ENCODE data around the gene FXYD6.

DNA sequence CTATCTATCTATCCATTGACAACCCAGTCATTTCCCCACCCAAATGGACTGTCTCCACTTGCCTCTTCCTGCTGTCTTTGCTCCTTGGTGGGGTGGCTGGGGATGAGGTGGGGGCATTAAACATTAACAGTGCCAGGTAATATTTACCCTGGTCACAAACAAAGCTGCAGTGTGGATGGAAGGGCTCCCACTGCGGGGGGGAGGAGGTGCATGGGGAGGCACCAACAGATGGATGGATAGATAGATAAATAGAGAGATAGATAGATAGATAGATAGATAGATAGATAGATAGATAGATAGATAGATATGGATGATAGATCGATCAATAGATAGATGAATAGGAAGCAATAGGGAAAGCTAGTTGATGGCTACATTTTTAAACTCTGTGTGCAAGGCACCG lies 49.6 kb downstream of the FXYD6 start:
- TF ChIP-seq, protein P1, sequence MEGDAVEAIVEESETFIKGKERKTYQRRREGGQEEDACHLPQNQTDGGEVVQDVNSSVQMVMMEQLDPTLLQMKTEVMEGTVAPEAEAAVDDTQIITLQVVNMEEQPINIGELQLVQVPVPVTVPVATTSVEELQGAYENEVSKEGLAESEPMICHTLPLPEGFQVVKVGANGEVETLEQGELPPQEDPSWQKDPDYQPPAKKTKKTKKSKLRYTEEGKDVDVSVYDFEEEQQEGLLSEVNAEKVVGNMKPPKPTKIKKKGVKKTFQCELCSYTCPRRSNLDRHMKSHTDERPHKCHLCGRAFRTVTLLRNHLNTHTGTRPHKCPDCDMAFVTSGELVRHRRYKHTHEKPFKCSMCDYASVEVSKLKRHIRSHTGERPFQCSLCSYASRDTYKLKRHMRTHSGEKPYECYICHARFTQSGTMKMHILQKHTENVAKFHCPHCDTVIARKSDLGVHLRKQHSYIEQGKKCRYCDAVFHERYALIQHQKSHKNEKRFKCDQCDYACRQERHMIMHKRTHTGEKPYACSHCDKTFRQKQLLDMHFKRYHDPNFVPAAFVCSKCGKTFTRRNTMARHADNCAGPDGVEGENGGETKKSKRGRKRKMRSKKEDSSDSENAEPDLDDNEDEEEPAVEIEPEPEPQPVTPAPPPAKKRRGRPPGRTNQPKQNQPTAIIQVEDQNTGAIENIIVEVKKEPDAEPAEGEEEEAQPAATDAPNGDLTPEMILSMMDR (IDR thresholded peaks at IDR 0.05; ENCODE audit: low read depth, low read length) = no peak
- no peak for TF ChIP-seq EZH2phosphoT487 (IDR thresholded peaks at IDR 0.05; ENCODE audit: low read depth)

All from OCI-LY3 (cell line).